Loucy (cell line): Measurements from ENCODE around the gene TEX19.
"Not testable (repeated sequence)": the region's sequence is repeated elsewhere in the genome, so short reads cannot be mapped to it uniquely, and the experiment has no call there.

Experiments used
- H2AFZ ChIP-seq: fragments of 200-600 bp; sonication (generic); 2 replicates; pipeline ENCODE4 v1.6.0; 2016; ENCODE audit warnings: antibody characterized with exemption, mild to moderate bottlenecking, low read length, moderate library complexity
- H3F3A ChIP-seq: fragments of 200-600 bp; 2 replicates; pipeline ENCODE4 v1.6.0; 2016; ENCODE audit warnings: antibody characterized with exemption, low read depth, mild to moderate bottlenecking
- H3K27me3 ChIP-seq: fragments of 200-600 bp; sonication (generic); 2 replicates; pipeline ENCODE4 v1.6.1; 2014; ENCODE audit warnings: low read length, mild to moderate bottlenecking; ENCODE audit not compliant: insufficient read depth, poor library complexity, severe bottlenecking
- H3K36me3 ChIP-seq: fragments of 200-600 bp; sonication (generic); 2 replicates; pipeline ENCODE4 v1.6.1; 2016; ENCODE audit warnings: low read length; ENCODE audit not compliant: insufficient read depth
- H3K4me1 ChIP-seq: fragments of 200-600 bp; sonication (generic); 2 replicates; pipeline ENCODE4 v1.5.1; 2014; ENCODE audit warnings: low read length, mild to moderate bottlenecking; ENCODE audit not compliant: insufficient read depth, poor library complexity, severe bottlenecking
- H3K4me2 ChIP-seq: fragments of 200-600 bp; sonication (generic); 2 replicates; pipeline ENCODE4 v1.6.0; 2014; ENCODE audit warnings: antibody characterized with exemption, low read length, low read depth, mild to moderate bottlenecking; ENCODE audit not compliant: poor library complexity, severe bottlenecking
- H3K4me3 ChIP-seq: fragments of 200-600 bp; sonication (generic); 2 replicates; pipeline ENCODE4 v1.5.1; 2014; ENCODE audit warnings: low read length, mild to moderate bottlenecking, mixed read lengths; ENCODE audit not compliant: poor library complexity, severe bottlenecking
- H3K79me2 ChIP-seq: fragments of 200-600 bp; sonication (generic); 2 replicates; pipeline ENCODE4 v1.6.1; 2014; ENCODE audit warnings: low read length; ENCODE audit not compliant: insufficient read depth
- H3K9ac ChIP-seq: fragments of 200-600 bp; sonication (generic); 2 replicates; pipeline ENCODE4 v1.6.0; 2014; ENCODE audit warnings: mild to moderate bottlenecking, low read depth, low read length, moderate library complexity; ENCODE audit not compliant: poor library complexity, severe bottlenecking
- H3K9me2 ChIP-seq: fragments of 200-600 bp; sonication (generic); replicated peaks from 2 replicates; pipeline ENCODE4 v1.6.1; 2016; ENCODE audit warnings: low read depth, low read length, mixed read lengths
- H3K9me3 ChIP-seq: fragments of 200-600 bp; sonication (generic); 2 replicates; pipeline ENCODE4 v1.6.1; 2014; ENCODE audit warnings: mild to moderate bottlenecking, antibody characterized with exemption, low read length, low read depth; ENCODE audit not compliant: insufficient read depth
- H4K20me1 ChIP-seq: fragments of 200-600 bp; sonication (generic); 2 replicates; pipeline ENCODE4 v1.6.0; 2014; ENCODE audit warnings: antibody characterized with exemption, low read length, mild to moderate bottlenecking; ENCODE audit not compliant: insufficient read depth, poor library complexity, severe bottlenecking
- EZH2phosphoT487 ChIP-seq: fragments of 200-600 bp; IDR thresholded peaks from 2 replicates; pipeline ENCODE4 v1.6.1; 2018; ENCODE audit warnings: antibody characterized with exemption, mild to moderate bottlenecking, moderate library complexity, borderline replicate concordance
- TF ChIP-seq, protein P1 (sequence below): fragments of 200-600 bp; sonication (generic); conservative IDR thresholded peaks from 2 replicates; pipeline ENCODE4 v1.5.1; 2014; ENCODE audit warnings: mild to moderate bottlenecking, antibody characterized with exemption, low read length

TEX19 gene

GRCh38 chr17:82371333-82372248, 12.5 kb downstream of the TEX19 start, which contains the start of gene UTS2R:
TSS of gene UTS2R (plus strand) at chr17:82371765. CDS start at chr17:82374325, 2,560 bp downstream.
- peaks cover 22% of the 10 kb centered on the region for H3K4me1 ChIP-seq
- peaks cover 8% of the 10 kb centered on the region for H3K79me2 ChIP-seq
- no peaks in the 10 kb centered on the region for H3K9me2 ChIP-seq
- TF ChIP-seq, protein P1, sequence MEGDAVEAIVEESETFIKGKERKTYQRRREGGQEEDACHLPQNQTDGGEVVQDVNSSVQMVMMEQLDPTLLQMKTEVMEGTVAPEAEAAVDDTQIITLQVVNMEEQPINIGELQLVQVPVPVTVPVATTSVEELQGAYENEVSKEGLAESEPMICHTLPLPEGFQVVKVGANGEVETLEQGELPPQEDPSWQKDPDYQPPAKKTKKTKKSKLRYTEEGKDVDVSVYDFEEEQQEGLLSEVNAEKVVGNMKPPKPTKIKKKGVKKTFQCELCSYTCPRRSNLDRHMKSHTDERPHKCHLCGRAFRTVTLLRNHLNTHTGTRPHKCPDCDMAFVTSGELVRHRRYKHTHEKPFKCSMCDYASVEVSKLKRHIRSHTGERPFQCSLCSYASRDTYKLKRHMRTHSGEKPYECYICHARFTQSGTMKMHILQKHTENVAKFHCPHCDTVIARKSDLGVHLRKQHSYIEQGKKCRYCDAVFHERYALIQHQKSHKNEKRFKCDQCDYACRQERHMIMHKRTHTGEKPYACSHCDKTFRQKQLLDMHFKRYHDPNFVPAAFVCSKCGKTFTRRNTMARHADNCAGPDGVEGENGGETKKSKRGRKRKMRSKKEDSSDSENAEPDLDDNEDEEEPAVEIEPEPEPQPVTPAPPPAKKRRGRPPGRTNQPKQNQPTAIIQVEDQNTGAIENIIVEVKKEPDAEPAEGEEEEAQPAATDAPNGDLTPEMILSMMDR: no peak
- TF ChIP-seq EZH2phosphoT487: no peak
- no peak within 1 kb of the TSS for H3K4me3 ChIP-seq
- no peak within 1 kb of the TSS for H2AFZ ChIP-seq
- H4K20me1 ChIP-seq: no peaks in the 10 kb centered on the region
- no peak within 1 kb of the TSS for H3K9ac ChIP-seq
- no peaks in the 10 kb centered on the region for H3K27me3 ChIP-seq
- H3F3A ChIP-seq: peaks cover 16% of the 10 kb centered on the region
- no peaks in the 10 kb centered on the region for H3K9me3 ChIP-seq
- no peaks in the 10 kb centered on the region for H3K36me3 ChIP-seq
- no peak within 1 kb of the TSS for H3K4me2 ChIP-seq

DNA sequence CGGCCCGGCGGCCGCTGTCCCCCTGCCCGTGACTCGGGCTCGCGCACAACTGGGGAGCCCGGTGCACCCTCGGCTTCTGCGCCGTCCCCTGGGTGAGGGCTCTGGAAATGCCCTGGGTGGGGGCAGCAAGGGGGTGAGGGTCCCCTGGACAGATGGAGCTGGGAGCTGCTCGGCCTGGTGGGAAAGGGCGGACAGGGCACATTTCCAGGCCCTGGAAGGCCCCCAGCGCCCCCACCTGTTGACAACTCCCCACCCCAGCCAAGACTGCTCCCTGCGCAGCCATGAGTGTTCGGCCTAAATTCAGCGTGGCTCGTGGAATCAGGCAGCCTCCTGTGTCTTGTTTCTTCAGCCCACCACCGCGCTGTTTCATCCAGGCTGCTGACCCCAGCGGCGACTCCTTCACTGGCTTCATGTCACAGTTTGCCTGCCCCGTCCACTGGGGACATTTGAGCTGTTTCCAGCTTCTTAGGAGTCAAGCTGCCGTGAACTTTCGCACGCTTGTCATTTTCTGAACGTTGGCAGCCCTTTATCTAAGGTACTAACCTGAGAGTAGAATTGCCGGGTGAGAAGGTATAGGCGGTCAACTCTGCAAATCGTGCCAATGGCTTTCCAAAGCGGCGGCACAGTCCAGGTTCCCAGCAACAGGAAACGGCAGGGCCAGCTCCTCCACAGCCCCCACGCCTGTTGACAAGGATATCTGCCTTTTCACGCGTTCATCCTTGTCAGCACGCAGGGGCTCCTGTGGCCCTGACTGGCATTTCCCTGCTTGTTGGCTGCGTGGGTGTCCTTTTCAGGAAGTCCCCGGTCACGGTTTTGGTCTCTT, 13.4 kb downstream of the TEX19 start:
- Histone ChIP-seq H3K36me3 (no peaks in the 10 kb centered on the region), H3K27me3 (no peaks in the 10 kb centered on the region), H3K4me1 (peaks cover 14% of the 10 kb centered on the region), H2AFZ (no peak overlapping the region), H3F3A (peaks cover 13% of the 10 kb centered on the region), H3K9me2 (no peaks in the 10 kb centered on the region), H3K79me2 (no peaks in the 10 kb centered on the region), H4K20me1 (no peaks in the 10 kb centered on the region), H3K4me3 (no peak overlapping the region), H3K9me3 (no peaks in the 10 kb centered on the region), H3K4me2 (no peak overlapping the region), H3K9ac (no peak overlapping the region)
- TF ChIP-seq, protein P1: no peak
- no peak for TF ChIP-seq EZH2phosphoT487

DNA sequence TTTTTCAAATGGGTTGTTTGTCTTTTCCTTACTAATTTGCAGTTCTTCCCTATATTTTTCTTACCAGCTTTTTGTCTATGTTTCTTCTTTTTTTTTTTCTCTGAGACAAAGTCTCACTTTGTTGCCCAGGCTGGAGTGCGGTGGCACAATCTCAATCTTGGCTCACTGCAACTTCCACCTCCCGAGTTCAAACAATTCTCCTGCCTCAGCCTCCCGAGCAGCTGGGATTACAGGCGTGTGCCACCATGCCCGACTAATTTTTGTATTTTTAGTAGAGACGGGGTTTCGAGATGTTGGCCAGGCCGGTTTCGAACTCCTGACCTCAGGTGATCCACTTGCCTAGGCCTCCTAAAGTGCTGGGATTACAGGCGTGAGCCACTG, 14.0 kb downstream of the TEX19 start:
- not testable (repeated sequence) for H3K9me3 ChIP-seq, H3K9ac ChIP-seq, H3K9me2 ChIP-seq, H3K4me2 ChIP-seq, H3K36me3 ChIP-seq, H3K4me3 ChIP-seq, H3K27me3 ChIP-seq, H4K20me1 ChIP-seq, H3K79me2 ChIP-seq, H2AFZ ChIP-seq
- H3K4me1 ChIP-seq: peaks cover 13% of the 10 kb centered on the region
- H3F3A ChIP-seq: peaks cover 12% of the 10 kb centered on the region
